NCI-H1048 (cell line): ENCODE measurements around the gene S100A1.
A peak's percentile ranks its signal among the peaks of the same experiment; 100 is the strongest.
"Not testable (repeated sequence)": the region's sequence is repeated elsewhere in the genome, so short reads cannot be mapped to it uniquely, and the experiment has no call there.

Experiments used
- DNase-seq: peaks from one replicate; lab custom pipeline; 2025; lab: John Stamatoyannopoulos, UW

Gene S100A1

GRCh38 chr1:153631047-153632022, 3.1 kb downstream of the S100A1 start:
- no peak for DNase-seq

- no peak for DNase-seq
Observed at GRCh38 chr1:153633161-153633753, 5.0 kb downstream of the S100A1 start.

DNA sequence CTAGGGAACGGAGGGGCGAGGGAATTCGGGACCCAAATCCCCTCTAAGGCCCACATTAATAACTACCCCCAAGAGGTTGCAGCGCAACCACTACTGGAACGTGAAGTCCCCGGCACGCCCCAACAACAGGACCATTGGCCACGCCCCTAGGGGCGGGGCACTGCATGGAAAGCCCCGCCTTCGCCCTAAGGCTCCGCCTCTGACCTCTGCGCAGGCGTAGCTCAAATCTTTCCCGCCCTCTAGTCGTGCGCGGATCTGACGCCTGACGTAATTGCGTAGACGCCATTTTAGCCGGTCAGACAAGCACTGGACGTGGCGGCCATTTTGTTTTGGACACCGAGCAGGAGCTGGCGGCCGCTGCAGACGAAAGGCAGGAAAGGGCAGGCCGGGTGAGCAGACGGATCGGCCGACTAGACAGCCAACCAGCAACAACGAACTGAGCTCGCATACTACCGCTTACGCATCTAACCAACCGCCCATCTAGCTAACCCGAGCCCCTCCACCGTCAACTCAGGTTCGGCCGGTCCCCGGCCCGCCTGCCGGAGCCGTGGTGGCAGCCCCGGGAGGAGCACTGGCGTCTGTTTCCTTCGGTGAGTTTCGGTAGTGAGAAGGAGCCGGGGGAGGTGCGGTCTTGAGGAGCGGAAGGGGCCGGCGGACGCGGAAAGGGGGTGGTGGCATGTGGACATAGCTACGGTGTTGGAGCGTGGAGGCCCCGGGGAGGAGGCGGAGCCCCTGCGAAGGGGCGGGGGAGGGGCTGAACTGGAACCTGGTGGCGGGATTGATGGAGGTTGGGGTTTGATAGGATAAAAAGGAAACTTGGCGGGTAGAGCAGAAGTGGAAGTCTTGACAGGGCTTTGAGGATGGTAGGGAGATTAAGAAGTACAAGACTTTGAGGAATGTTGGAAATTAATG, 5.8 kb downstream of the S100A1 start, which contains the start of gene CHTOP:
CHTOP (plus strand) TSS at position 313 of the 912 bp plus-strand sequence. CDS start 2,523 bp downstream, outside the sequence.
- peak; percentile 96 for DNase-seq

- DNase-seq, result no peak
Observed at GRCh38 chr1:153635872-153636271, 7.6 kb downstream of the S100A1 start.

DNA sequence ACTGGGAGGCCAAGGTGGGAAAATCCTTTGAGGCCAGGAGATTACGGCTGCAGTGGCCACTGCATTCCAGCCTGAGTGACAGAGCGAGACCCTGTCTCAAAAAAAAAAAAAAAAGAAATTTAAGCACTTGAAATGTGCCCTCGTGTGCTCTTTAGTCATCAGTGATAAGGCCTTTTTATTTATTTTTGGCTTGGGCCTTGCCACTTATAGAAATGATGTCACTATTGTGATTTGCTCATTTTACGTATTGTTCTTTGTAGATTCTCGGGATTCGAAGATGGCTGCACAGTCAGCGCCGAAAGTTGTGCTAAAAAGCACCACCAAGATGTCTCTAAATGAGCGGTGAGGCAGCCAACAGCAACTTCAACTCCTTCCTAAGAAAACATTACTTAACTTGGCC, 8.1 kb downstream of the S100A1 start:
- no peak for DNase-seq

- DNase-seq, result no peak
Observed at GRCh38 chr1:153638261-153638660, 10.0 kb downstream of the S100A1 start.

DNA sequence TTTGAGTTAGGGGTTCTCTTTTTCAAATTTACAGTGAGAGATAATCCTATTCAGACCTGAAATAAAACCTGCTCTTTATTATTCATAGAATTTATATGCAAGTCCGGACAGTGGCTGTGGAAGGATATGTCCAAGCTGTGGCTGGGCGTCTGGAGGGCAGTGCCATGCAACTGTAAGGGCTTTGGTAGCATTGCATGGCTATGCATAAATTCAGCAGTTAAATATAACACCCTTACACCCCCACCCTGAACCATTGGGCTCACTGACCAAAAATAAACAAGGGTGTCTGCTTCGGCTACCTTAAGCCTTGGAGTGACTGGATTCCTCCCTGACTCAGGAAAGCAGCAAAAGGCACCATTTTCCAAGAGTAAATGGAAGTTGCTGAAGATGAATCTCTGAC, 11.0 kb downstream of the S100A1 start:
- no peak for DNase-seq

DNA sequence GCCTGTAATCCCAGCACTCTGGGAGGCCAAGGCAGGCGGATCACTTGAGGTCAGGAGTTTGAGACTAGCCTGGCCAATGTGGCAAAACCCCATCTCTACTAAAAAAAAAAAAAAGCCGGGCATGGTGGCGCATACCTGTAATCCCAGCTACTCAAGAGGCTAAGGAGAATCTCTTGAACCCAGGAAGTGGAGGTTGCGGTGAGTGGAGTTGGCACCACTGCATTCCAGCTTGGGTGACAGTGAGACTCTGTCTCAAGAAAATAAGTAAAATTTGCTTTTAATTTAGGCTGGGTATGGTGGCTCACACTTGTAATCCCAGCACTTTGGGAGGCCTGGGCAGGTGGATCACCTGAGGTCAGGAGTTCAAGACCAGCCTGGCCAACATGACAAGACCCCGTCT, 12.0 kb downstream of the S100A1 start:
- DNase-seq, result not testable (repeated sequence)

- DNase-seq, result no peak
Observed at GRCh38 chr1:153640861-153641260, 12.6 kb downstream of the S100A1 start.

DNA sequence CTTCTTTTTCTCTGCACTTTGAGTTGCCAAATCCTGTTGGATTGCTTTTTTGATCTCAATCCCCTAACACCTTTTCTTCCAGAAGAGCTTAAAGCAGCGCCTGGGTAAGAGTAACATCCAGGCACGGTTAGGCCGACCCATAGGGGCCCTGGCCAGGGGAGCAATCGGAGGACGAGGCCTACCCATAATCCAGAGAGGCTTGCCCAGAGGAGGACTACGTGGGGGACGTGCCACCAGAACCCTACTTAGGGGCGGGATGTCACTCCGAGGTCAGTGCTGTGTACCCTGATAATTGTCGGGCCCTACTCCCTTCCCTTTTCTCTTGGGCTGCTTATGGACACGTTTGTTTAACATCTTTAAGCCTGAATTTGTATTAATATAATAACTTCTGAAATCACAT, 13.9 kb downstream of the S100A1 start:
- no peak for DNase-seq

GRCh38 chr1:153643100-153643499, 14.9 kb downstream of the S100A1 start:
- no peak for DNase-seq

DNA sequence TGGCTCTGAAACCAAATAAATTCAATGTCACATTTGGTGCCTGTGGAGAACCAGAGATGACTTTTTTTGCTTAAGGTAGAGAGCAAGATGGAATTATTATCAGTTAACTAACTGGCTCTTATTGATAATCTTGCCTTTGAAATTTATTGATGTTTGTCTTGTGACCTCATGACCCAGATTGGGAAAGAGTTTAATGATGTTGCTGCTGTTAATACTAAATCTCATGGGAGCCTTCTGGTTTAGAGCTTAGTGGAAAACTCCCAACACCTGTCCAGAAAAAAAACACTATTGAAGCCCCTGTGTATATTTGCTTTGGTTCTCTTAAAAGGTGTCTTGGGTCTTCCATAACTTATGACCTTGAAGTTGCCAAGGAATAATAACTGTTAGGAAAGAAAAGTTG, 15.6 kb downstream of the S100A1 start:
- no peak for DNase-seq

- DNase-seq, result no peak
Observed at GRCh38 chr1:153646672-153647345, 18.6 kb downstream of the S100A1 start.

- DNase-seq, result no peak
Observed at GRCh38 chr1:153647346-153647714, 19.1 kb downstream of the S100A1 start.

DNA sequence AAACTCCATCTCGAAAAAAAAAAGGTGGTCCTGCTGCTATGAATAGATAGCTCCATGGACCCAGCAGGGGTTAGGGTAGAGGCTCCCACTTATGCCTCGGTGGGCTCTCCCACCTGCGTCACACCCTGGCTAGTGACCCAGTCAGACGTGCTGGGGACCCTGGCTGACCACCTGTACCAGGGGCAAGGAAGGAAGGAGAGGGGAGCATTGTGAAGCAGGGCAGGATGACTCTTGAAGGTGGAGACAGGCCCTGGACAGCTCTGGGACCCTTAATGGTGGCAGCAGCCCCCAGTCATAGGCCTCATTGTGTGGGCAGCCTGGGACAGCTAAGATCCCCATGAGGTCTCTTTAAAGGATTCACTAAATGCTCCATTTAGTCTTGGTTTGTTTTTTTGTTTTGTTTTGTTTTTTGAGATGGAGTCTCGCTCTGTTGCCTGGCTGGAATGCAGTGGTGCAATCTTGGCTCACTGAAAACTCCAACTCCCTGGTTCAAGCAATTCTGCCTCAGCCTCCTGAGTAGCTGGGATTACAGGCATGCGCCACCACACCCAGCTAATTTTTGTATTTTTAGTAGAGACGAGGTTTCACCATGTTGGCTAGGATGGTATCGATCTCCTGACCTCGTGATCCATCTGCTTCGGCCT, 19.9 kb downstream of the S100A1 start:
- no peak for DNase-seq

DNA sequence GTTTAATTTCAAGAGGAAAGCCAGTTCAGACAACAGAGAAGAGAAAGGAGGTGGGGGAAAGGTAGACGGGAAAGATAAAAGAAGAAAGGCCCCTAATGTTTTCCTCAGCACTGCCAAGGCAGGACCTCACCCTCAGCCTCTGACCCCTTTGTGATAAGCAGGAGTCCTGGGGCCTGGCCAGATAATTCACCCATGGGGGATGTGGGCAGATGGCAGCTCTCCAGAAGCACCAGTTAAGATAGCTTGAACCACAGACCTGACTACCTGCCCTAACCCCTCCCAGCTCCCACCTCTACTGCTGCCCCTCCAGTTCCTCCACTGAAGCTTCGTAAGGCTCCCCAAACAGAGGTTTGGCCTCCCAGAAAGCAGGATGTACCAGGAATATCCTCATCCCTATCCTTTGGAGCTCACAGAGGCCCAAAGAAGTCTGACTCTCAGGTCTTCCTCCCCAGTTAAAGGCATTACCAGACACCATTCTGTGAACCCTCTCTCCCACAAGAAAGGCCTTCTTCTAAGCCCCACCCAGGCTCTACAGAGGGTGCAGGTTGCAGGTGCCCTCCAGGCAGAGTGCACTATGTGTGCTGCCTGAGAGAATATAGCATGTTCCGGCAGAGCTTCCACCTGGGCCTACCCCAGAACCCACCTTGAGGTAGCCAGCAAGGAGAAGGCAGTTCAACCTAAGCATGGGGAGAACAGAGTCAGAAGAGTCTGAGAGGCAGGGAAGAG, 21.1 kb downstream of the S100A1 start:
- no peak for DNase-seq

DNA sequence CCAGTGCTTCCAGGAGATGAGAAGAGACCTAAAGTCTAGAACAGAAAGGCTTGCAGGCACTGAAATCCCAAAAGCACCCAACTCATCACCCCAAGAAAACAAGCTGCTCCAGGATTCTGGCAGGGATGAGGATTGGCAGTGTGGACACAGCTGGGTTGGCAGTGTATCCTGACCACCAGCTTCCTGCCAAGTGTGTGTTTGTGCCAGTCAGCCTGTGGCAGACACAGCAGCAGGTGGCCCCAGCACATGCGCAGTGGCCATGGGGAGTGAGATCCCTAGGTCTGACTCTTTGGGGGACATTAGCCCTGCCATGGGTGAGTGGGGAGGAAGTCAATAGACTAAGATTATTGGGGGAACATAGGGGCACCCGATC, 21.6 kb downstream of the S100A1 start:
- no peak for DNase-seq

DNA sequence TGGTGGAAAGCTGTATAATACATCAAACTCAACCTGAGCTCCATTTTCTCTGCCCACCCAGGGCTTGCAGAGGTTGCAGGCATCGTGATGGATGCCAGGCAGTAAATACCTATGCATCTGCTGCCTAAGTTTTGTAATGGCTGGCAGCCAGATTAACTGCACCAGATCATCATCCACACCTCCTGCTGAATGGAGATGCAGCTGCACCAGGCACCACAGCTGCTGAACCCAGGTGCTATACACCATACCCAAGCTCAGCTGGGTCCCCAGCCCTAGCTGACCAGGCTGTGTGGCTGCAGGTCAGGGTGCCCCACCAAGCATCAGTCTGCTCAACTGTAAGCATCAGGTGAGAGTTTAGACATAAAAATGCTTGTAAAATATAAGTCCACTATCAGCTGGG, 23.5 kb downstream of the S100A1 start:
- DNase-seq, result no peak

DNA sequence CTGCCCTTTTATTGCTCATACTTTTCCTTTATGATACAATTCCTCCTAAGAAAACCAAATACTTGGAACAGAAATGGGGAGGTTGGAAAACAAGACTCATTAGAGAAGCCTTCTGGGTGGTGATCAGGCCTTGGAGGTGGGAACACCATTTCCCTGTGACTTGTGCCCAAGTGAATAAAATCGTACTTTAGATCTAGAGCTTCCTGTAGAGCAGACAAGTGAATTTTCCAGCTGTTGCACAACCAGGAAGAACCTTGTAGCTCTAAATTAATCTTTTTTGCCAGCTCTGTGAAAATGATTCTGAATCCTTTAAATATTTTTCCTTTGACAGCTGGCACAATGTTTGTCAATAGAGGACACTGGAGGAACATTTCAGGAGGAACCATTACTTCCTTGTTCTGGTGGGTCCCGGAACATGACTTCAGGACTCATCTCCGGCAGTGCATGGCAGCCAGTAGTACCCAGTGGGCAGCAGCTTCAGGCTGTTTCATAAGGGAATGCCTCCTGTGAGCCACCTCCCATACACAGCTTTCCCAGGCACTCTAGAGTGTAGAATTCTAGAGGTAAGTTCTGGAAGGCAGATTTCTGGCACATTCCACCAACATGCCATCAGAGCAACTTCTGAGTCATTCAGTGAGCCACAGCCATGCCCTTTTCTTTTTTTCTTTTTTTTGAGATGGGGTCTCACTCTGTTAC, 24.7 kb downstream of the S100A1 start:
- DNase-seq, result no peak

DNA sequence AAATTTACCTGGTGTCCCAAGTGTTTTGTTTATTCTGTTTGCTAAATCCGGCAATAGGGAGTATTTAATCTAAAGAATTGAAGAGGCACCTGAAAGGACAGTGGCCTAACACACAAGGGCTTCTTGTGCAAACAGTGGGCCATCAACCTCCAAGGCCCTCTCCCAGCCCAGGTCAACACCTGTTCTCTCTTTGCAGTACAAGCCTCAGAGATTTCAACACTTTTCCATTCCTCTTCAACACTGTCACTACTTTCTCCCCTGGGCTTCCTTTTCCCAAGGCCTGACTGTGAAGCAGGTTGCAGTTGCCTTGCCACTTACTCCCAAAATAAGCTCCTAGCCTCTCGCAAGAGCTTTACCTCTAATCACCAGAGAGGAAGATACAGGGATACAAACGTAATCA, 27.1 kb downstream of the S100A1 start:
- no peak for DNase-seq
